ENCODE measurements around the gene POLR2E.
"Not testable (repeated sequence)": the region's sequence is repeated elsewhere in the genome, so short reads cannot be mapped to it uniquely, and the experiment has no call there.

The POLR2E gene

GRCh38 chr19:1114728-1115127 is 19.6 kb upstream of the POLR2E start:
- not testable (repeated sequence) for H3K27ac ChIP-seq (ENCODE audit: insufficient read depth in 1 of 2, low read depth in 1 of 2, low read length in 2 of 2, poor library complexity in 1 of 2, severe bottlenecking in 2 of 2); H3K9me3 ChIP-seq (ENCODE audit: control extremely low read depth in 1 of 5, control insufficient read depth in 4 of 5, insufficient read depth in 2 of 5, low read depth in 1 of 5, low read length in 4 of 5); H3K4me1 ChIP-seq (ENCODE audit: control extremely low read depth in 1 of 4, control insufficient read depth in 4 of 4, insufficient read depth in 4 of 4, low read length in 3 of 4); H3K4me3 ChIP-seq (ENCODE audit: control insufficient read depth in 1 of 7, extremely low read depth in 1 of 7, insufficient read depth in 4 of 7, low read depth in 2 of 7, low read length in 6 of 7); H3K27me3 ChIP-seq (replicated peaks in 2 of 5; ENCODE audit: control insufficient read depth in 4 of 5, insufficient read depth in 5 of 5, low read length in 4 of 5); DNase-seq
- CTCF ChIA-PET: interaction anchor here (2.2 to 4.0 kb wide), 3 partner anchors 16 to 126 kb away, joined by 11 to 22 read pairs (median 13); partner anchors contain the start of gene ATP5F1D
- POLR2A ChIA-PET: interaction anchor here (0.6 kb wide), 1 partner anchor 66 kb away, joined by 5 read pairs; no protein-coding TSS in a partner anchor
- peaks cover 4 to 79% (median 54%) of the 10 kb centered on the region in 4 experiments for H3K36me3 ChIP-seq (ENCODE audit: control insufficient read depth in 4 of 4, insufficient read depth in 4 of 4, low read length in 3 of 4)
- WGBS (ENCODE audit: insufficient coverage): 94% methylated on average over 6 of the region's 9 CpGs

- CTCF ChIA-PET: interaction anchor here (0.8 to 4.0 kb wide), 19 partner anchors 8 to 130 kb away, joined by 3 to 33 read pairs (median 6); partner anchors contain the start of gene ATP5F1D
- Histone ChIP-seq H3K9me3 (ENCODE audit: control extremely low read depth in 1 of 5, control insufficient read depth in 4 of 5, insufficient read depth in 2 of 5, low read depth in 1 of 5, low read length in 4 of 5) (no peaks in the 10 kb centered on the region), H3K4me3 (ENCODE audit: control insufficient read depth in 1 of 7, extremely low read depth in 1 of 7, insufficient read depth in 4 of 7, low read depth in 2 of 7, low read length in 6 of 7) (no peak overlapping the region), H3K4me1 (ENCODE audit: control extremely low read depth in 1 of 4, control insufficient read depth in 4 of 4, insufficient read depth in 4 of 4, low read length in 3 of 4) (peaks cover 0 to 9% (median 5%) of the 10 kb centered on the region in 4 experiments), H3K27ac (ENCODE audit: insufficient read depth in 1 of 2, low read depth in 1 of 2, low read length in 2 of 2, poor library complexity in 1 of 2, severe bottlenecking in 2 of 2) (no peak overlapping the region), H3K36me3 (ENCODE audit: control insufficient read depth in 4 of 4, insufficient read depth in 4 of 4, low read length in 3 of 4) (peaks cover 2 to 78% (median 51%) of the 10 kb centered on the region in 4 experiments), H3K27me3 (replicated peaks in 2 of 5; ENCODE audit: control insufficient read depth in 4 of 5, insufficient read depth in 5 of 5, low read length in 4 of 5) (no peaks in the 10 kb centered on the region)
- 98% methylated on average over 25 of the region's 25 CpGs for WGBS (ENCODE audit: insufficient coverage)
- no peak for DNase-seq
- POLR2A ChIA-PET: interaction anchor here (0.6 to 1.1 kb wide), 3 partner anchors 67 to 100 kb away, joined by 5 read pairs; no protein-coding TSS in a partner anchor
Measured at GRCh38 chr19:1113986-1114483, 18.9 kb upstream of the POLR2E start.

GRCh38 chr19:1113030-1113985 is 18.1 kb upstream of the POLR2E start:
- Histone ChIP-seq H3K4me3 (ENCODE audit: control insufficient read depth in 1 of 7, extremely low read depth in 1 of 7, insufficient read depth in 4 of 7, low read depth in 2 of 7, low read length in 6 of 7) (no peak overlapping the region), H3K27ac (ENCODE audit: insufficient read depth in 1 of 2, low read depth in 1 of 2, low read length in 2 of 2, poor library complexity in 1 of 2, severe bottlenecking in 2 of 2) (no peak overlapping the region), H3K27me3 (replicated peaks in 2 of 5; ENCODE audit: control insufficient read depth in 4 of 5, insufficient read depth in 5 of 5, low read length in 4 of 5) (no peaks in the 10 kb centered on the region), H3K9me3 (ENCODE audit: control extremely low read depth in 1 of 5, control insufficient read depth in 4 of 5, insufficient read depth in 2 of 5, low read depth in 1 of 5, low read length in 4 of 5) (no peaks in the 10 kb centered on the region), H3K4me1 (ENCODE audit: control extremely low read depth in 1 of 4, control insufficient read depth in 4 of 4, insufficient read depth in 4 of 4, low read length in 3 of 4) (peaks cover 0 to 9% (median 5%) of the 10 kb centered on the region in 4 experiments), H3K36me3 (ENCODE audit: control insufficient read depth in 4 of 4, insufficient read depth in 4 of 4, low read length in 3 of 4) (peaks cover 2 to 77% (median 51%) of the 10 kb centered on the region in 4 experiments)
- DNase-seq: peak; percentile 87 to 94 (median 91)
- POLR2A ChIA-PET: interaction anchor here (0.6 to 1.1 kb wide), 5 partner anchors 46 to 125 kb away, joined by 3 to 5 read pairs (median 3); partner anchors contain the start of gene ARHGAP45
- 53% methylated on average over 24 of the region's 44 CpGs for WGBS (ENCODE audit: insufficient coverage)
- CTCF ChIA-PET: interaction anchor here (0.8 to 4.0 kb wide), 23 partner anchors 8 to 131 kb away, joined by 3 to 33 read pairs (median 6); partner anchors contain the start of gene ATP5F1D

- H3K4me3 ChIP-seq (ENCODE audit: control insufficient read depth in 1 of 7, extremely low read depth in 1 of 7, insufficient read depth in 4 of 7, low read depth in 2 of 7, low read length in 6 of 7): no peak overlapping the region
- WGBS (ENCODE audit: insufficient coverage): 94% methylated on average over 58 of the region's 71 CpGs
- DNase-seq: no peak
- H3K27me3 ChIP-seq (replicated peaks in 2 of 5; ENCODE audit: control insufficient read depth in 4 of 5, insufficient read depth in 5 of 5, low read length in 4 of 5): no peaks in the 10 kb centered on the region
- ChIA-PET CTCF (interaction anchor here (0.7 to 4.0 kb wide), 19 partner anchors 9 to 132 kb away, joined by 3 to 33 read pairs (median 6); partner anchors contain the start of gene ATP5F1D), POLR2A (interaction anchor here (0.6 to 1.1 kb wide), 3 partner anchors 79 to 126 kb away, joined by 3 to 5 read pairs (median 3); no protein-coding TSS in a partner anchor)
- peaks cover 2 to 74% (median 49%) of the 10 kb centered on the region in 4 experiments for H3K36me3 ChIP-seq (ENCODE audit: control insufficient read depth in 4 of 4, insufficient read depth in 4 of 4, low read length in 3 of 4)
- H3K27ac ChIP-seq (ENCODE audit: insufficient read depth in 1 of 2, low read depth in 1 of 2, low read length in 2 of 2, poor library complexity in 1 of 2, severe bottlenecking in 2 of 2): no peak overlapping the region
- no peaks in the 10 kb centered on the region for H3K9me3 ChIP-seq (ENCODE audit: control extremely low read depth in 1 of 5, control insufficient read depth in 4 of 5, insufficient read depth in 2 of 5, low read depth in 1 of 5, low read length in 4 of 5)
- H3K4me1 ChIP-seq (ENCODE audit: control extremely low read depth in 1 of 4, control insufficient read depth in 4 of 4, insufficient read depth in 4 of 4, low read length in 3 of 4): peaks cover 0 to 9% (median 6%) of the 10 kb centered on the region in 4 experiments
Measured at GRCh38 chr19:1112268-1113029, 17.3 kb upstream of the POLR2E start.

- Histone ChIP-seq H3K4me1 (ENCODE audit: control extremely low read depth in 1 of 4, control insufficient read depth in 4 of 4, insufficient read depth in 4 of 4, low read length in 3 of 4) (peaks cover 0 to 10% (median 9%) of the 10 kb centered on the region in 4 experiments), H3K27ac (ENCODE audit: insufficient read depth in 1 of 2, low read depth in 1 of 2, low read length in 2 of 2, poor library complexity in 1 of 2, severe bottlenecking in 2 of 2) (no peak overlapping the region)
- no peak for DNase-seq
Measured at GRCh38 chr19:1111641-1112267, 16.6 kb upstream of the POLR2E start.

More at GRCh38 chr19:1111641-1112267, 16.6 kb upstream of the POLR2E start:
- Histone ChIP-seq H3K4me3 (ENCODE audit: control insufficient read depth in 1 of 7, extremely low read depth in 1 of 7, insufficient read depth in 4 of 7, low read depth in 2 of 7, low read length in 6 of 7) (no peak overlapping the region), H3K36me3 (ENCODE audit: control insufficient read depth in 4 of 4, insufficient read depth in 4 of 4, low read length in 3 of 4) (peaks cover 2 to 74% (median 49%) of the 10 kb centered on the region in 4 experiments), H3K27me3 (replicated peaks in 2 of 5; ENCODE audit: control insufficient read depth in 4 of 5, insufficient read depth in 5 of 5, low read length in 4 of 5) (no peaks in the 10 kb centered on the region), H3K9me3 (ENCODE audit: control extremely low read depth in 1 of 5, control insufficient read depth in 4 of 5, insufficient read depth in 2 of 5, low read depth in 1 of 5, low read length in 4 of 5) (no peaks in the 10 kb centered on the region)
- 100% methylated on average over 4 of the region's 18 CpGs for WGBS (ENCODE audit: insufficient coverage)
- ChIA-PET POLR2A (interaction anchor here (0.6 kb wide), 1 partner anchor 91 kb away, joined by 5 read pairs; no protein-coding TSS in a partner anchor), CTCF (interaction anchor here (0.7 to 4.0 kb wide), 8 partner anchors 12 to 110 kb away, joined by 3 to 33 read pairs (median 13); no protein-coding TSS in a partner anchor)
